HepG2 (cell line): ENCODE results near the gene MLNR. TPM values are rescaled to one million over a fixed set of nuclear protein-coding genes. Genes with fewer than 3 reads are reported as not detected.

Source experiments
- ATAC-seq: fragments of 200-7000 bp; cut with Tn5 transposase; 3 replicates; pipeline ENCODE4 v1.9.1; 2020; ENCODE audit warnings: mild to moderate bottlenecking, moderate library complexity
- BruUV-seq: library from RNA; stranded (reverse); fragments of 400-500 nt; replicated peaks from 2 replicates; lab custom pipeline; 2021; lab: Mats Ljungman, UMichigan
- CTCF ChIA-PET: fragments of 300-600 bp; formaldehyde crosslinking; extraction: SDS; loops from one replicate; lab custom pipeline; 2021; ENCODE audit warnings: low total read pairs, inconsistent platforms, low intra/inter-chr PET ratio; lab: Yijun Ruan, JAX
- POLR2A ChIA-PET: fragments of 350-600 bp; sonication (Branson Sonifier 250); formaldehyde crosslinking; loops from one replicate; lab custom pipeline; 2020; ENCODE audit warnings: antibody characterized with exemption, inconsistent platforms; lab: Yijun Ruan, JAX
- DNase-seq: peaks from one replicate; pipeline ENCODE4 v3.0.0-alpha.2; 2015; ENCODE audit warnings: low spot score
- FAIRE-seq: peaks from 3 replicates; lab custom pipeline; 2011; peaks lifted over from hg19 to GRCh38; lab: Jason Lieb, UNC
- H2AFZ ChIP-seq: one replicate; pipeline ENCODE4 v1.6.1; 2011; ENCODE audit warnings: low read length, inconsistent platforms
- H3K27ac ChIP-seq: fragments of 300-600 bp; 3 replicates; pipeline ENCODE4 v1.8.0; 2011; ENCODE audit warnings: mixed run types, mild to moderate bottlenecking, mixed read lengths, low read length, inconsistent platforms; ENCODE audit not compliant: insufficient read depth; ENCODE audit errors: extremely low read length
- H3K27me3 ChIP-seq, 2 experiments: fragments of 200-600 bp in 1 of 2; 2 replicates in 1 of 2; 3 replicates in 1 of 2; pipeline versions ENCODE4 v1.6.0 to v1.8.0; 2011; ENCODE audit warnings: low read length in 2 of 2, mild to moderate bottlenecking in 2 of 2, moderate library complexity in 2 of 2, inconsistent platforms in 1 of 2; ENCODE audit not compliant: insufficient read depth in 2 of 2, control insufficient read depth in 1 of 2
- H3K36me3 ChIP-seq, 2 experiments: fragments of 200-600 bp in 1 of 2; replicated peaks in 1 of 2; 2 replicates in 1 of 2; 3 replicates in 1 of 2; pipeline versions ENCODE4 v1.5.1 to v1.8.0; 2011; ENCODE audit warnings: low read length in 2 of 2, inconsistent platforms in 1 of 2; ENCODE audit not compliant: insufficient read depth in 2 of 2, control insufficient read depth in 1 of 2
- H3K4me1 ChIP-seq: 2 replicates; pipeline ENCODE4 v1.5.1; 2012; ENCODE audit warnings: low read length, inconsistent platforms; ENCODE audit not compliant: insufficient read depth
- H3K4me2 ChIP-seq: 2 replicates; pipeline ENCODE4 v1.6.0; 2011; ENCODE audit warnings: low read depth, low read length, inconsistent platforms
- H3K4me3 ChIP-seq, 3 experiments: fragments of 200-600 bp in 1 of 3; sonication (generic), shearing (Covaris generic) in 1 of 3; replicated peaks in 1 of 3; 2 replicates each; pipeline ENCODE4 v1.5.1; 2011 to 2016; ENCODE audit warnings: low read length in 3 of 3, inconsistent platforms in 2 of 3, low read depth in 2 of 3, mild to moderate bottlenecking in 2 of 3, control low read depth in 1 of 3, mixed read lengths in 1 of 3; ENCODE audit not compliant: insufficient read depth in 1 of 3
- H3K79me2 ChIP-seq: one replicate; pipeline ENCODE4 v1.6.1; 2011; ENCODE audit warnings: low read length, inconsistent platforms; ENCODE audit not compliant: insufficient read depth
- H3K9ac ChIP-seq: 2 replicates; pipeline ENCODE4 v1.6.0; 2011; ENCODE audit warnings: mild to moderate bottlenecking, low read depth, low read length, inconsistent platforms; ENCODE audit not compliant: insufficient read depth
- H3K9me3 ChIP-seq: 2 replicates; pipeline ENCODE4 v1.5.1; 2012; ENCODE audit warnings: mild to moderate bottlenecking, low read length
- H4K20me1 ChIP-seq: 2 replicates; pipeline ENCODE4 v1.6.0; 2011; ENCODE audit warnings: inconsistent platforms, mild to moderate bottlenecking, low read length, moderate library complexity; ENCODE audit not compliant: insufficient read depth
- ATF4 ChIP-seq, 2 experiments: fragments of 450-650 bp in 1 of 2; sonication (generic) in 1 of 2; formaldehyde crosslinking; IDR thresholded peaks; 2 replicates each; pipeline versions ENCODE4 v1.5.0 to v1.8.0; 2020 to 2022; ENCODE audit warnings: mild to moderate bottlenecking in 1 of 2, missing genetic modification reagents in 1 of 2
- ATF7-NPFF ChIP-seq: sonication (generic); formaldehyde crosslinking; IDR thresholded peaks from 2 replicates; pipeline ENCODE4 v1.8.1; 2023; ENCODE audit warnings: mild to moderate bottlenecking, low read depth, missing genetic modification reagents, moderate library complexity
- CEBPZ ChIP-seq: IDR thresholded peaks from 2 replicates; pipeline ENCODE4 v1.6.1; 2012; ENCODE audit warnings: low read length, improper control_type of control experiment
- DMAP1 ChIP-seq: IDR thresholded peaks from 2 replicates; pipeline ENCODE4 v1.6.1; 2016
- KDM5A ChIP-seq: fragments of 200-600 bp; sonication (generic); IDR thresholded peaks from 2 replicates; pipeline ENCODE4 v1.7.0; 2018; ENCODE audit warnings: antibody characterized with exemption, mild to moderate bottlenecking, low read length, borderline replicate concordance
- KLF6 ChIP-seq: IDR thresholded peaks from 2 replicates; pipeline ENCODE4 v1.8.0; 2016; ENCODE audit warnings: missing biosample characterization, missing genetic modification reagents
- NFIB ChIP-seq: sonication (generic); formaldehyde crosslinking; IDR thresholded peaks from 2 replicates; pipeline ENCODE4 v1.9.0; 2021; ENCODE audit warnings: missing genetic modification reagents, mild to moderate bottlenecking, borderline replicate concordance
- PLSCR1 ChIP-seq: sonication (generic); formaldehyde crosslinking; IDR thresholded peaks from 2 replicates; pipeline ENCODE4 v1.5.0; 2020; ENCODE audit warnings: missing genetic modification reagents, mild to moderate bottlenecking, borderline replicate concordance
- ZFP36L1 ChIP-seq: sonication (generic); formaldehyde crosslinking; IDR thresholded peaks from 2 replicates; pipeline ENCODE4 v1.8.0; 2022; ENCODE audit warnings: mild to moderate bottlenecking, missing genetic modification reagents, moderate library complexity
- ZMYM2 ChIP-seq: sonication (generic); formaldehyde crosslinking; IDR thresholded peaks from 2 replicates; pipeline ENCODE4 v1.8.0; 2022; ENCODE audit warnings: mild to moderate bottlenecking, missing genetic modification reagents
- ZNF230 ChIP-seq: sonication (generic); formaldehyde crosslinking; IDR thresholded peaks from 2 replicates; pipeline ENCODE4 v1.4.0; 2020; ENCODE audit warnings: mild to moderate bottlenecking, missing genetic modification reagents
- ZNF44 ChIP-seq: sonication (generic); formaldehyde crosslinking; IDR thresholded peaks from 2 replicates; pipeline ENCODE4 v1.5.1; 2020; ENCODE audit warnings: mild to moderate bottlenecking, missing genetic modification reagents
- ZNF562 ChIP-seq: sonication (generic); formaldehyde crosslinking; IDR thresholded peaks from 2 replicates; pipeline ENCODE4 v1.8.0; 2022; ENCODE audit warnings: missing genetic modification reagents, borderline replicate concordance
- ZNF580 ChIP-seq: IDR thresholded peaks from 2 replicates; pipeline ENCODE4 v1.6.1; 2016; ENCODE audit warnings: low read depth, borderline replicate concordance
- ZNF629 ChIP-seq: sonication (generic); formaldehyde crosslinking; conservative IDR thresholded peaks from 2 replicates; pipeline ENCODE4 v1.5.0; 2020; ENCODE audit warnings: missing genetic modification reagents
- ZNF670 ChIP-seq: sonication (generic); formaldehyde crosslinking; IDR thresholded peaks from 2 replicates; pipeline ENCODE4 v1.8.0; 2022; ENCODE audit warnings: mild to moderate bottlenecking, missing genetic modification reagents, borderline replicate concordance
- WGBS: methylation state at CpG from one replicate; pipeline ENCODE4 v1.1.6; 2017; ENCODE audit warnings: low lambda C conversion rate; 5-methylcytosine and 5-hydroxymethylcytosine counted together
- in situ Hi-C: cut with HindIII; loops from 2 replicates; pipeline ENCODE4 v1.10.0; 2017; ENCODE audit warnings: low pct_unique_long_range_greater_than_20kb; ENCODE audit not compliant: extremely low pct_ligation_motif_present
- intact Hi-C: fragments of 100-400 bp; cut with micrococcal nuclease; formaldehyde crosslinking; loops from one replicate; pipeline ENCODE4 v1.10.0; 2022; ENCODE audit not compliant: unreplicated experiment
- polyA plus RNA-seq, 8 experiments: library from polyadenylated mRNA; depleted of rRNA in 3 of 8; stranded (reverse) in 7 of 8; unstranded in 1 of 8; fragments of >200 nt; fragmentation: Illumina TruSeq in 4 of 8; extraction: Trizol in 4 of 8; gene quantifications; 2 replicates each; pipeline versions ENCODE4 v1.2.1 to v1.2.3, GENCODE V29; 2011 to 2016; ENCODE audit warnings: low read depth in 4 of 8, missing spikeins in 1 of 8, mixed read lengths in 1 of 8; ENCODE audit not compliant: insufficient read depth in 1 of 8
- total RNA-seq, 5 experiments: library from RNA; depleted of rRNA; stranded (reverse); fragments of >200 nt; fragmentation: Illumina TruSeq; extraction: Trizol; gene quantifications; 2 replicates each; pipeline ENCODE4 v1.2.3, GENCODE V29; 2016; ENCODE audit warnings: low read depth in 1 of 5

The MLNR gene
- total and polyA plus RNA-seq, 2 of the 13 experiments (the other 11 are each of a cell fraction or from before 2014, with no cell fraction given), result 0.46 TPM; not detected in 1

GRCh38 chr13:49213539-49213938 is 6.6 kb upstream of the MLNR start (continued):
- no peak for TF ChIP-seq CEBPZ

- Histone ChIP-seq H2AFZ (peak overlapping the region; percentile 8), H4K20me1 (no peaks in the 10 kb centered on the region), H3K9ac (peak overlapping the region; percentile 19; the same call in 1 of the 2 replicates), H3K27me3 (no peaks in the 10 kb centered on the region), H3K4me1 (peaks cover 25% of the 10 kb centered on the region), H3K36me3 (no peaks in the 10 kb centered on the region), H3K27ac (peak overlapping the region; percentile 62), H3K4me2 (peak overlapping the region; percentile 81), H3K4me3 (peak overlapping the region in 2 of 3 experiments; percentile 23 to 24; a peak in 3 of 6 replicates), H3K9me3 (no peaks in the 10 kb centered on the region), H3K79me2 (no peaks in the 10 kb centered on the region)
- DNase-seq, result no peak
- 60% methylated on average over 6 of the region's 6 CpGs for WGBS
- peak; percentile 4 for FAIRE-seq
- ATAC-seq, result peak; percentile 58
- CTCF ChIA-PET, result no interaction called here
- BruUV-seq, result no TSS peak
- POLR2A ChIA-PET, result interaction anchor here (0.7 to 2.2 kb wide), 11 partner anchors 11 to 579 kb away, joined by 3 to 22 read pairs (median 3); partner anchors contain the start of gene CDADC1
- in situ Hi-C loops (no loop called here), intact Hi-C loops (no loop called here)
- TF ChIP-seq ZNF580 (CRISPR knock-in tag), result no peak
- no peak for TF ChIP-seq PLSCR1
- TF ChIP-seq ATF4 (CRISPR knock-in tag; IDR thresholded peaks at IDR 0.05), result no peak
- TF ChIP-seq DMAP1 (CRISPR knock-in tag), result 0 out of 2 replicates have a peak, but pooled peaks have one; percentile 44
- TF ChIP-seq ZMYM2 (CRISPR knock-in tag), result no peak
- TF ChIP-seq ZFP36L1 (CRISPR knock-in tag), result no peak
- TF ChIP-seq NFIB (CRISPR knock-in tag), result no peak
- TF ChIP-seq ZNF44 (CRISPR knock-in tag), result peak; percentile 28; the same call in 1 of the 2 replicates
- no peak for TF ChIP-seq ZNF629 (CRISPR knock-in tag)
- TF ChIP-seq ZNF670 (CRISPR knock-in tag), result peak; percentile 63; the same call in 1 of the 2 replicates
- TF ChIP-seq ZNF562, result no peak
- TF ChIP-seq KDM5A, result no peak
- no peak for TF ChIP-seq KLF6 (CRISPR knock-in tag)
- 0 out of 2 replicates have a peak, but pooled peaks have one; percentile 21 for TF ChIP-seq ATF7-NPFF (CRISPR knock-in tag)
- TF ChIP-seq ZNF230 (CRISPR knock-in tag), result no peak
Observed at GRCh38 chr13:49213997-49214916, 5.9 kb upstream of the MLNR start.
